ENCODE data around the gene S100A14. TPM values are rescaled to one million over a fixed set of nuclear protein-coding genes. Genes with fewer than 3 reads are reported as not detected.

Gene S100A14
- total RNA-seq, 1 experiment from 2014 or later: 2.1 TPM

GRCh38 chr1:153565529-153566374, 50.4 kb downstream of the S100A14 start, which contains the start of gene S100A2 (continued):
- TF ChIP-seq, protein P1, sequence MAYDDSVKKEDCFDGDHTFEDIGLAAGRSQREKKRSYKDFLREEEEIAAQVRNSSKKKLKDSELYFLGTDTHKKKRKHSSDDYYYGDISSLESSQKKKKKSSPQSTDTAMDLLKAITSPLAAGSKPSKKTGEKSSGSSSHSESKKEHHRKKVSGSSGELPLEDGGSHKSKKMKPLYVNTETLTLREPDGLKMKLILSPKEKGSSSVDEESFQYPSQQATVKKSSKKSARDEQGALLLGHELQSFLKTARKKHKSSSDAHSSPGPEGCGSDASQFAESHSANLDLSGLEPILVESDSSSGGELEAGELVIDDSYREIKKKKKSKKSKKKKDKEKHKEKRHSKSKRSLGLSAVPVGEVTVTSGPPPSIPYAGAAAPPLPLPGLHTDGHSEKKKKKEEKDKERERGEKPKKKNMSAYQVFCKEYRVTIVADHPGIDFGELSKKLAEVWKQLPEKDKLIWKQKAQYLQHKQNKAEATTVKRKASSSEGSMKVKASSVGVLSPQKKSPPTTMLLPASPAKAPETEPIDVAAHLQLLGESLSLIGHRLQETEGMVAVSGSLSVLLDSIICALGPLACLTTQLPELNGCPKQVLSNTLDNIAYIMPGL (CRISPR knock-in tag; IDR thresholded peaks at IDR 0.05): no peak
- TF ChIP-seq E2F5 (CRISPR knock-in tag; IDR thresholded peaks at IDR 0.05): no peak
- TF ChIP-seq, protein P2, sequence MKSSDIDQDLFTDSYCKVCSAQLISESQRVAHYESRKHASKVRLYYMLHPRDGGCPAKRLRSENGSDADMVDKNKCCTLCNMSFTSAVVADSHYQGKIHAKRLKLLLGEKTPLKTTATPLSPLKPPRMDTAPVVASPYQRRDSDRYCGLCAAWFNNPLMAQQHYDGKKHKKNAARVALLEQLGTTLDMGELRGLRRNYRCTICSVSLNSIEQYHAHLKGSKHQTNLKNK (CRISPR knock-in tag; IDR thresholded peaks at IDR 0.05): no peak

Other genes starting within 250 kb of the S100A14 start
- not detected in 3 replicates for gene S100A12, start 240.7 kb downstream of the S100A14 start, total RNA-seq (2021)
- gene S100A8, start 225.3 kb downstream of the S100A14 start, total RNA-seq (2021): 1.4 TPM in 1 of 3 replicates, not detected in the others
- not detected in 3 replicates for gene S100A7A, start 199.8 kb downstream of the S100A14 start, total RNA-seq (2021)
- gene S100A7, start 155.7 kb downstream of the S100A14 start, total RNA-seq (2021): not detected in 3 replicates
- gene S100A6, start 80.3 kb downstream of the S100A14 start, total RNA-seq (2021): 19.2 to 32.0 TPM (median 30.8 TPM) in 3 replicates
- gene S100A5, start 75.4 kb downstream of the S100A14 start, total RNA-seq (2021): not detected in 3 replicates
- gene S100A4, start 70.5 kb downstream of the S100A14 start, total RNA-seq (2021): 22.7 to 32.0 TPM (median 31.7 TPM) in 3 replicates
- 0.33 TPM in 1 of 3 replicates, not detected in the others for gene S100A3, start 67.1 kb downstream of the S100A14 start, total RNA-seq (2021)
- 0.74 to 1.6 TPM (median 0.80 TPM) in 3 replicates for gene S100A2, start 50.5 kb downstream of the S100A14 start, total RNA-seq (2021)
- 14.6 to 17.6 TPM (median 16.8 TPM) in 3 replicates for gene S100A16, start 3.2 kb downstream of the S100A14 start, total RNA-seq (2021)
- gene S100A13, start 11.2 kb upstream of the S100A14 start, total RNA-seq (2021): 68.4 to 84.2 TPM (median 73.9 TPM) in 3 replicates
- 1.3 to 2.0 TPM (median 1.7 TPM) in 3 replicates for gene S100A1, start 12.1 kb upstream of the S100A14 start, total RNA-seq (2021)
- gene CHTOP, start 17.7 kb upstream of the S100A14 start, total RNA-seq (2021): 101 to 105 TPM (median 104 TPM) in 3 replicates
- 23.4 to 29.9 TPM (median 26.7 TPM) in 3 replicates for gene SNAPIN, start 42.4 kb upstream of the S100A14 start, total RNA-seq (2021)
- gene ILF2, start 54.7 kb upstream of the S100A14 start, total RNA-seq (2021): 311 to 337 TPM (median 313 TPM) in 3 replicates
- 13.2 to 16.5 TPM (median 15.9 TPM) in 3 replicates for gene NPR1, start 62.4 kb upstream of the S100A14 start, total RNA-seq (2021)
- gene INTS3, start 111.7 kb upstream of the S100A14 start, total RNA-seq (2021): 66.8 to 71.3 TPM (median 70.5 TPM) in 3 replicates
- 36.3 to 38.9 TPM (median 36.9 TPM) in 3 replicates for gene SLC27A3, start 159.1 kb upstream of the S100A14 start, total RNA-seq (2021)

Measured in WTC11 (cell line).